ENCODE results near the gene RAB5IF. TPM values are rescaled to one million over a fixed set of nuclear protein-coding genes. Genes with fewer than 3 reads are reported as not detected.

RAB5IF gene
- total RNA-seq, 1 experiment from 2014 or later = 118 TPM

DNA sequence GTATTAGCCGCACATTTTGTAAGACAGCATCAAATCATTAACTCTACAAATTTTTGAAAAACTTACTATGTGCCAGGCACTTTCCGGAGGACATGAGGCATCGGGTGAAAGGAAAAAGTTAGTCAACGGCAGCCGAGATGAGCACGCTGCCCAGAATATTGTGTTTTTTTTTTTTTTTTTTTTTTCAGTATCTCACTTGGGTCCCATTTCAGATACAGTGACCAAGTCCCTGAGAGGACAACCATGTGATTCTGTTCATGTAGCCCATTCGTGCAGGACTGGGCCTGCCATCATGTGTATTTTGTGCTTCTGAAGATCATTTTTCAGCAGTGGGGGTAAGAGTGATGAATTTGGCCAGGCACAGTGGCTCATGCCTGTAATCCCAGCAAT is 39.1 kb downstream of the RAB5IF start:
- BruUV-seq (replicated peaks) = no TSS peak

GRCh38 chr20:36645353-36645752 is 39.8 kb downstream of the RAB5IF start:
- Histone ChIP-seq H3K36me3 (ENCODE audit: control insufficient read depth, insufficient read depth, low read length) (no peaks in the 10 kb centered on the region), H3K4me3 (ENCODE audit: low read depth in 2 of 2, low read length in 2 of 2) (no peak overlapping the region), H3K9me3 (ENCODE audit: control insufficient read depth, insufficient read depth, low read depth, low read length) (no peaks in the 10 kb centered on the region), H3K27me3 (ENCODE audit: control insufficient read depth, insufficient read depth, low read length) (no peaks in the 10 kb centered on the region), H3K4me1 (ENCODE audit: control insufficient read depth, insufficient read depth, low read length) (peaks cover 9% of the 10 kb centered on the region), H3K27ac (ENCODE audit: low read length) (no peak overlapping the region)
- in situ Hi-C loops (cut with HindIII; ENCODE audit: low pct_unique_long_range_greater_than_20kb, low sequenced_read_pairs) = no loop called here
- POLR2A ChIA-PET = no interaction called here
- no peak for DNase-seq (ENCODE audit: low read depth, low spot score)
- intact Hi-C loops (cut with micrococcal nuclease; ENCODE audit: unreplicated experiment) = no loop called here
- no peak for ATAC-seq
- CTCF ChIA-PET = no interaction called here
- TF ChIP-seq POLR2AphosphoS5 (IDR thresholded peaks at IDR 0.05; ENCODE audit: low read depth, low read length) (no peak), SIN3A (IDR thresholded peaks at IDR 0.05; ENCODE audit: borderline replicate concordance, insufficient read depth, low read depth, low read length) (no peak), TCF7L2 (IDR thresholded peaks at IDR 0.05; ENCODE audit: low read depth, low read length) (no peak)
- TF ChIP-seq, protein P1, sequence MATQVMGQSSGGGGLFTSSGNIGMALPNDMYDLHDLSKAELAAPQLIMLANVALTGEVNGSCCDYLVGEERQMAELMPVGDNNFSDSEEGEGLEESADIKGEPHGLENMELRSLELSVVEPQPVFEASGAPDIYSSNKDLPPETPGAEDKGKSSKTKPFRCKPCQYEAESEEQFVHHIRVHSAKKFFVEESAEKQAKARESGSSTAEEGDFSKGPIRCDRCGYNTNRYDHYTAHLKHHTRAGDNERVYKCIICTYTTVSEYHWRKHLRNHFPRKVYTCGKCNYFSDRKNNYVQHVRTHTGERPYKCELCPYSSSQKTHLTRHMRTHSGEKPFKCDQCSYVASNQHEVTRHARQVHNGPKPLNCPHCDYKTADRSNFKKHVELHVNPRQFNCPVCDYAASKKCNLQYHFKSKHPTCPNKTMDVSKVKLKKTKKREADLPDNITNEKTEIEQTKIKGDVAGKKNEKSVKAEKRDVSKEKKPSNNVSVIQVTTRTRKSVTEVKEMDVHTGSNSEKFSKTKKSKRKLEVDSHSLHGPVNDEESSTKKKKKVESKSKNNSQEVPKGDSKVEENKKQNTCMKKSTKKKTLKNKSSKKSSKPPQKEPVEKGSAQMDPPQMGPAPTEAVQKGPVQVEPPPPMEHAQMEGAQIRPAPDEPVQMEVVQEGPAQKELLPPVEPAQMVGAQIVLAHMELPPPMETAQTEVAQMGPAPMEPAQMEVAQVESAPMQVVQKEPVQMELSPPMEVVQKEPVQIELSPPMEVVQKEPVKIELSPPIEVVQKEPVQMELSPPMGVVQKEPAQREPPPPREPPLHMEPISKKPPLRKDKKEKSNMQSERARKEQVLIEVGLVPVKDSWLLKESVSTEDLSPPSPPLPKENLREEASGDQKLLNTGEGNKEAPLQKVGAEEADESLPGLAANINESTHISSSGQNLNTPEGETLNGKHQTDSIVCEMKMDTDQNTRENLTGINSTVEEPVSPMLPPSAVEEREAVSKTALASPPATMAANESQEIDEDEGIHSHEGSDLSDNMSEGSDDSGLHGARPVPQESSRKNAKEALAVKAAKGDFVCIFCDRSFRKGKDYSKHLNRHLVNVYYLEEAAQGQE (IDR thresholded peaks at IDR 0.05; ENCODE audit: insufficient read depth in 1 of 2, low read depth in 2 of 2, low read length in 1 of 2) = no peak
- TF ChIP-seq, protein P2, sequence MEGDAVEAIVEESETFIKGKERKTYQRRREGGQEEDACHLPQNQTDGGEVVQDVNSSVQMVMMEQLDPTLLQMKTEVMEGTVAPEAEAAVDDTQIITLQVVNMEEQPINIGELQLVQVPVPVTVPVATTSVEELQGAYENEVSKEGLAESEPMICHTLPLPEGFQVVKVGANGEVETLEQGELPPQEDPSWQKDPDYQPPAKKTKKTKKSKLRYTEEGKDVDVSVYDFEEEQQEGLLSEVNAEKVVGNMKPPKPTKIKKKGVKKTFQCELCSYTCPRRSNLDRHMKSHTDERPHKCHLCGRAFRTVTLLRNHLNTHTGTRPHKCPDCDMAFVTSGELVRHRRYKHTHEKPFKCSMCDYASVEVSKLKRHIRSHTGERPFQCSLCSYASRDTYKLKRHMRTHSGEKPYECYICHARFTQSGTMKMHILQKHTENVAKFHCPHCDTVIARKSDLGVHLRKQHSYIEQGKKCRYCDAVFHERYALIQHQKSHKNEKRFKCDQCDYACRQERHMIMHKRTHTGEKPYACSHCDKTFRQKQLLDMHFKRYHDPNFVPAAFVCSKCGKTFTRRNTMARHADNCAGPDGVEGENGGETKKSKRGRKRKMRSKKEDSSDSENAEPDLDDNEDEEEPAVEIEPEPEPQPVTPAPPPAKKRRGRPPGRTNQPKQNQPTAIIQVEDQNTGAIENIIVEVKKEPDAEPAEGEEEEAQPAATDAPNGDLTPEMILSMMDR (IDR thresholded peaks at IDR 0.05) = no peak
- BruUV-seq (replicated peaks) = no TSS peak

More for the DNA sequence above, 39.1 kb downstream of the RAB5IF start:
- CTCF ChIA-PET = no interaction called here
- no peak overlapping the region for H3K4me3 ChIP-seq (ENCODE audit: low read depth in 2 of 2, low read length in 2 of 2)
- intact Hi-C loops (cut with micrococcal nuclease; ENCODE audit: unreplicated experiment) (no loop called here), in situ Hi-C loops (cut with HindIII; ENCODE audit: low pct_unique_long_range_greater_than_20kb, low sequenced_read_pairs) (no loop called here)
- TF ChIP-seq, protein P1 (IDR thresholded peaks at IDR 0.05; ENCODE audit: insufficient read depth in 1 of 2, low read depth in 2 of 2, low read length in 1 of 2) = no peak
- TF ChIP-seq, protein P2 (IDR thresholded peaks at IDR 0.05) = no peak
- no peak for TF ChIP-seq TCF7L2 (IDR thresholded peaks at IDR 0.05; ENCODE audit: low read depth, low read length)
- no peak for TF ChIP-seq SIN3A (IDR thresholded peaks at IDR 0.05; ENCODE audit: borderline replicate concordance, insufficient read depth, low read depth, low read length)
- TF ChIP-seq POLR2AphosphoS5 (IDR thresholded peaks at IDR 0.05; ENCODE audit: low read depth, low read length) = no peak
- ATAC-seq = no peak
- no peaks in the 10 kb centered on the region for H3K27me3 ChIP-seq (ENCODE audit: control insufficient read depth, insufficient read depth, low read length)
- no peak for DNase-seq (ENCODE audit: low read depth, low spot score)
- no peak overlapping the region for H3K27ac ChIP-seq (ENCODE audit: low read length)
- POLR2A ChIA-PET = no interaction called here
- no peaks in the 10 kb centered on the region for H3K36me3 ChIP-seq (ENCODE audit: control insufficient read depth, insufficient read depth, low read length)
- H3K4me1 ChIP-seq (ENCODE audit: control insufficient read depth, insufficient read depth, low read length) = peaks cover 9% of the 10 kb centered on the region
- no peaks in the 10 kb centered on the region for H3K9me3 ChIP-seq (ENCODE audit: control insufficient read depth, insufficient read depth, low read depth, low read length)

Data from Panc1 (cell line).